ENCODE results near the gene NAPEPLD.
"Not testable (repeated sequence)": the region's sequence is repeated elsewhere in the genome, so short reads cannot be mapped to it uniquely, and the experiment has no call there.

GRCh38 chr7:103172415-103173146, 23.7 kb upstream of the NAPEPLD start:
- TF ChIP-seq POLR2AphosphoS5 (IDR thresholded peaks at IDR 0.05; ENCODE audit: low read depth, low read length); REST (IDR thresholded peaks at IDR 0.05; ENCODE audit: insufficient read depth in 1 of 2, low read depth in 2 of 2, low read length in 1 of 2); SIN3A (IDR thresholded peaks at IDR 0.05; ENCODE audit: borderline replicate concordance, insufficient read depth, low read depth, low read length): not testable (repeated sequence)
- TF ChIP-seq, protein P1, sequence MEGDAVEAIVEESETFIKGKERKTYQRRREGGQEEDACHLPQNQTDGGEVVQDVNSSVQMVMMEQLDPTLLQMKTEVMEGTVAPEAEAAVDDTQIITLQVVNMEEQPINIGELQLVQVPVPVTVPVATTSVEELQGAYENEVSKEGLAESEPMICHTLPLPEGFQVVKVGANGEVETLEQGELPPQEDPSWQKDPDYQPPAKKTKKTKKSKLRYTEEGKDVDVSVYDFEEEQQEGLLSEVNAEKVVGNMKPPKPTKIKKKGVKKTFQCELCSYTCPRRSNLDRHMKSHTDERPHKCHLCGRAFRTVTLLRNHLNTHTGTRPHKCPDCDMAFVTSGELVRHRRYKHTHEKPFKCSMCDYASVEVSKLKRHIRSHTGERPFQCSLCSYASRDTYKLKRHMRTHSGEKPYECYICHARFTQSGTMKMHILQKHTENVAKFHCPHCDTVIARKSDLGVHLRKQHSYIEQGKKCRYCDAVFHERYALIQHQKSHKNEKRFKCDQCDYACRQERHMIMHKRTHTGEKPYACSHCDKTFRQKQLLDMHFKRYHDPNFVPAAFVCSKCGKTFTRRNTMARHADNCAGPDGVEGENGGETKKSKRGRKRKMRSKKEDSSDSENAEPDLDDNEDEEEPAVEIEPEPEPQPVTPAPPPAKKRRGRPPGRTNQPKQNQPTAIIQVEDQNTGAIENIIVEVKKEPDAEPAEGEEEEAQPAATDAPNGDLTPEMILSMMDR (IDR thresholded peaks at IDR 0.05) = not testable (repeated sequence)
